ENCODE measurements around the gene PLCH2.
"Not testable (repeated sequence)": the region's sequence is repeated elsewhere in the genome, so short reads cannot be mapped to it uniquely, and the experiment has no call there.

Gene PLCH2

GRCh38 chr1:2441746-2442145 is 34.3 kb upstream of the PLCH2 start:
- no peak for DNase-seq

- DNase-seq = no peak
Measured at GRCh38 chr1:2442661-2443060, 33.4 kb upstream of the PLCH2 start.

- no peak for DNase-seq
Measured at GRCh38 chr1:2443277-2444137, 32.6 kb upstream of the PLCH2 start.

GRCh38 chr1:2444138-2444591 is 31.9 kb upstream of the PLCH2 start:
- no peak for DNase-seq

- no peak for DNase-seq
Measured at GRCh38 chr1:2445162-2445822, 30.8 kb upstream of the PLCH2 start.

- no peak for DNase-seq
Measured at GRCh38 chr1:2445823-2446215, 30.3 kb upstream of the PLCH2 start.

GRCh38 chr1:2446394-2446793 is 29.7 kb upstream of the PLCH2 start:
- no peak for DNase-seq

- DNase-seq = no peak
Measured at GRCh38 chr1:2446861-2447260, 29.2 kb upstream of the PLCH2 start.

GRCh38 chr1:2447276-2448097 is 28.6 kb upstream of the PLCH2 start:
- no peak for DNase-seq

- no peak for DNase-seq
Measured at GRCh38 chr1:2448098-2448445, 28.0 kb upstream of the PLCH2 start.

- DNase-seq = no peak
Measured at GRCh38 chr1:2449636-2450454, 26.2 kb upstream of the PLCH2 start.

GRCh38 chr1:2451741-2452140 is 24.3 kb upstream of the PLCH2 start:
- DNase-seq = no peak

GRCh38 chr1:2452201-2452931 is 23.7 kb upstream of the PLCH2 start:
- DNase-seq = no peak

GRCh38 chr1:2452932-2453315 is 23.2 kb upstream of the PLCH2 start:
- DNase-seq = no peak

GRCh38 chr1:2454227-2454626 is 21.9 kb upstream of the PLCH2 start:
- DNase-seq = no peak

GRCh38 chr1:2455757-2456156 is 20.3 kb upstream of the PLCH2 start:
- peak; percentile 42 to 70 for DNase-seq

- DNase-seq = no peak
Measured at GRCh38 chr1:2457444-2457843, 18.6 kb upstream of the PLCH2 start.

- no peak for DNase-seq
Measured at GRCh38 chr1:2458687-2459086, 17.4 kb upstream of the PLCH2 start.

GRCh38 chr1:2459102-2459753 is 16.9 kb upstream of the PLCH2 start:
- DNase-seq = not testable (repeated sequence)

- no peak for DNase-seq
Measured at GRCh38 chr1:2459757-2460156, 16.3 kb upstream of the PLCH2 start.

GRCh38 chr1:2460203-2460602 is 15.9 kb upstream of the PLCH2 start:
- no peak for DNase-seq

Measured in NCI-H2081 (cell line).